RWPE1 (cell line): ENCODE results near the gene MTMR2.

Source experiments
- CTCF ChIA-PET: fragments of 350-600 bp; sonication (Branson Sonifier 250); formaldehyde crosslinking; extraction: SDS; loops from one replicate; lab custom pipeline; 2021; lab: Yijun Ruan, JAX
- POLR2A ChIA-PET: fragments of 400-600 bp; formaldehyde crosslinking; extraction: SDS; loops from one replicate; lab custom pipeline; 2020; ENCODE audit warnings: antibody characterized with exemption; ENCODE audit not compliant: low non-redundant PET; lab: Yijun Ruan, JAX
- DNase-seq: peaks from one replicate; pipeline ENCODE4 v3.0.0; 2012; ENCODE audit warnings: low spot score
- H3K27ac ChIP-seq: fragments of 450-650 bp; 2 replicates; pipeline ENCODE4 v1.5.1; 2017
- TF ChIP-seq, protein P1 (sequence below): fragments of 450-650 bp; conservative IDR thresholded peaks from 2 replicates; pipeline ENCODE4 v1.5.1; 2017; ENCODE audit warnings: low read depth, mild to moderate bottlenecking

The MTMR2 gene

DNA sequence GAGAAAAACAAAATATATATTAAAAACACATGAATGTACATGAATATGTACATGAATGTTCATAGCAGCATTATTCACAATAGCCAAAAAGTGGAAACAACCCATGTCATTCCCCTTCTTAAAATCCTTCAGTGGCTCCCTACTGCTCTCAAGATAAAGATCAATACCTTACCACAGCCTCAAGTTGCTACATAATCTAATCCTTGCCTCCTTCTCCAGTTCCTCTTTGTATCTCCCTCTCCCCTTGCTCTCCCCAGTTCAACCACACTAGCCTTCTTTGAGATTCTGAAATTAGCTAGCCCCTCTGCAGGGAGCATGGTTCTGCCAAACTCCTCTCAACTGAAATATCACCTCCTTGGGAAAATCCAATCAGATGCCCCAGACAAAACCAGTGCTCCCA, 28.1 kb downstream of the MTMR2 start:
- TF ChIP-seq, protein P1, sequence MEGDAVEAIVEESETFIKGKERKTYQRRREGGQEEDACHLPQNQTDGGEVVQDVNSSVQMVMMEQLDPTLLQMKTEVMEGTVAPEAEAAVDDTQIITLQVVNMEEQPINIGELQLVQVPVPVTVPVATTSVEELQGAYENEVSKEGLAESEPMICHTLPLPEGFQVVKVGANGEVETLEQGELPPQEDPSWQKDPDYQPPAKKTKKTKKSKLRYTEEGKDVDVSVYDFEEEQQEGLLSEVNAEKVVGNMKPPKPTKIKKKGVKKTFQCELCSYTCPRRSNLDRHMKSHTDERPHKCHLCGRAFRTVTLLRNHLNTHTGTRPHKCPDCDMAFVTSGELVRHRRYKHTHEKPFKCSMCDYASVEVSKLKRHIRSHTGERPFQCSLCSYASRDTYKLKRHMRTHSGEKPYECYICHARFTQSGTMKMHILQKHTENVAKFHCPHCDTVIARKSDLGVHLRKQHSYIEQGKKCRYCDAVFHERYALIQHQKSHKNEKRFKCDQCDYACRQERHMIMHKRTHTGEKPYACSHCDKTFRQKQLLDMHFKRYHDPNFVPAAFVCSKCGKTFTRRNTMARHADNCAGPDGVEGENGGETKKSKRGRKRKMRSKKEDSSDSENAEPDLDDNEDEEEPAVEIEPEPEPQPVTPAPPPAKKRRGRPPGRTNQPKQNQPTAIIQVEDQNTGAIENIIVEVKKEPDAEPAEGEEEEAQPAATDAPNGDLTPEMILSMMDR: no peak
- H3K27ac ChIP-seq: no peak overlapping the region
- ChIA-PET CTCF (interaction anchor here (0.6 kb wide), 1 partner anchor 83 kb away, joined by 3 read pairs; no protein-coding TSS in a partner anchor), POLR2A (no interaction called here)
- no peak for DNase-seq

DNA sequence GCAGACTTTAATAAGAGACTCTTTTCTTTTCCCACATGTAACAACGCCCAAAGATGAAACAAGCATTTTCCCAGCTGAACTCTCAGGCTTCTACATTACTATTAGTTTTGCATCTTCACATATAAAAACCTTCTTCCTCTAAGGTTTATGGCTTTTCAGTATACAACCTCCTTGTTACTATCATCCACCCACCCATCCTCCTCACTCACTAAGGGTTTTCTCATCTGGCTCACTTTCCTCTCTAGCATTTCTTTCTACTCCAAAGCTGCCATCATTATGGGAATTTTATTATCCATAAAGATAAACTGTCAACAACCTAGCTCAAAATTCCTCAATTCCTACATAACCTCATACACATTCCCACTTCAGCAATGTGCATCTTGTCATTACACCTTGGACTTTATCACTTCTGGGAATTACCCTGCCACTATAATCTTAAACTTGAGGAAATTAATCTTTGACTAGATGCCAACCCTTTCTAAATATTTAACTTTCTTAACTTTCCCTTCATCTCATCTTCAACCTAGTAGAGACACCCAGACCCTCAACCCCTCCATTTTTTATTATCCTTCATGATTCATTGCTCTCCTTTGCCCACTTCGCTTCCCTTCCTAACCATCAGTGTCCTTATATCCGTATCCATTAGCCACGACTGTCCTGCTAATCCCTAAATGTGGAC, 30.9 kb downstream of the MTMR2 start:
- DNase-seq: no peak
- ChIA-PET POLR2A (no interaction called here), CTCF (no interaction called here)
- TF ChIP-seq, protein P1: no peak
- no peak overlapping the region for H3K27ac ChIP-seq

DNA sequence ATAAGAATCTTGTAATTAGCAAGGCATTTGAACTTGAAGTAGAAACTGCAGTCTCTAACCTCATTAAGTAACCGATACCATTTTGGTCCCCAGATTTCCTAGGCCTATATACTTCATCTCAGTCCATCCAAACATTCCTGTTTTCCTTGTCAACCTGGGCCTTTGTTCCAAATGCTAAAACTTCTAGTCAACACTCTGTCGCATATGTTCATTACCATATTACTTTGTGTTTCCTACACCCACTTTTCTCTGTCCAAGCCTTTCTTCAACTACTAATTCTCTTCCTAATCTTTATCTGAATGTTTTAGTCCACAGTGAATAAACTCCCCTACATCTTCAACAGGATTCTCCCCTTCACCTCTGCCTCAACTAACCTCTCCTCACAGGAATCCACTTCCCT, 31.4 kb downstream of the MTMR2 start:
- no peak for DNase-seq
- no peak overlapping the region for H3K27ac ChIP-seq
- CTCF ChIA-PET: no interaction called here
- POLR2A ChIA-PET: no interaction called here
- TF ChIP-seq, protein P1: no peak

DNA sequence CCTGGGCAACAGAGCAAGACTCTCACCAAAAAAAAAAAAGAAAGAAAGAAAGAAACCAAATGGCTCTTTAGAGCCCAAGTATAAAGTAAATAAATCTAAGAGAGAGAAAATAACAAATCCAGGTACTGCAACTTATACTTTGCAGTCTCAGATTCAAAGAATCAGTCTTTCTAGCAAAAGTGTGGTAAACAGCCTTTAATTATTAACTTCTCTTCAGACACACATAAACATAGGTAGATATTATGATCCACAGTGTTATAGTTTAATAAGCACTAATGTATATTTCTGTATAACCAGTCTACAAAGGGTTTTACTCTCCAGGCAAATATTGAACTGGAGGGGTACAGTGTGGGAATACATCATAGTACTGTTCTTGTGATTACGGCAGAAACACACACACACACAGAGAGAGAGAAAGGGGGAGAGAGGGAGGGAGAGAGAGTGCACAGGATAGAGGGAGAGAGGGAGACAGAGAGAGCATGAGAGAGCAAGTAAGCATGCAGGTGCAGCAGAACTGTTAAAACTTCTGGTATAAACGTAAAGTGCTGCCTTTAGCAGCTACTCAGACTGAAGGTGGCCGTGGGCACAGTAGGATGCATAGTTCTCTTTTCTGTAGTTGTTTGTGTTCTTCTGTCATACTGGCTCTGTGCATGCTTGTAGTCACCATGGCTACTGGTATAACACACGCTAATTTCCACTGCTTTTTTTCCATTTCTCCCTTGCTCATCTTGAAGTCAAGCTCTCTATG, 32.3 kb downstream of the MTMR2 start:
- H3K27ac ChIP-seq: no peak overlapping the region
- ChIA-PET CTCF (no interaction called here), POLR2A (no interaction called here)
- TF ChIP-seq, protein P1: no peak
- DNase-seq: no peak

DNA sequence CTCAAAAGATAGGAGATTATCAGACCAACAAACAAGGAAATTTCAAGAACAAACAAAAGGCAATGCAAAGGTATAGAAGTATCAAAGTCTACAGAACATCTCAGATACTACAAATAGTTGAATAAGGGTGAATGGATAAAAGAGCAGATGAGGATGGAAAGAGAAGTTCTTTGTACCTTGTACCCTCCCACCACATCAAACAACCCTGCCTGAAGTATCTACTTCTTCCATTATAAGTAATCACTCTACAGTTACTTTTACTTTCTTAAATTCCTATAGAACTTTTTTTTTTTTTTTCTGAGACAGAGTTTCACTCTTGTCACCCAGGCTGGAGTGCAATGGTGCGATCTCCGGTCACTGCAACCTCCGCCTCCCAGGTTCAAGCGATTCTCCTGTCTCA, 35.1 kb downstream of the MTMR2 start:
- DNase-seq: no peak
- POLR2A ChIA-PET: no interaction called here
- TF ChIP-seq, protein P1: no peak
- CTCF ChIA-PET: no interaction called here
- no peak overlapping the region for H3K27ac ChIP-seq

DNA sequence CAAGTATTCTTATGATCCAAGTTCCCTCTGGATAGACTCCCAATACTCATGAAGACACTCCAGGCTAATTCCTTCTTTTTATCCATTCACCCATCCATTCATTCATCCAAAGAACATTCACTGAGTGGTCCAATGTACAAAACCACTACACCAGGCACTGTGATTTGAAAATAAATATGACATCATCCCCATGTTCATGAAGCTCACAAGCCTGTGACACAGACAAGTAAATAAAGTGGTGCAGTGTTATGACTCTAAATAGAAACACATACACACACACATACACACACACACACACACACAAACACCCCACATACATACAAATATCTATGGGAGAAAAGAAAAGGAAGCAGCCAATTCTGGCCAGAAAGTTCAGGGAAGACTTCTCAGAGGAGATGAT, 35.5 kb downstream of the MTMR2 start:
- no peak for DNase-seq
- TF ChIP-seq, protein P1: no peak
- ChIA-PET CTCF (interaction anchor here (0.6 kb wide), 1 partner anchor 203 kb away, joined by 4 read pairs; no protein-coding TSS in a partner anchor), POLR2A (no interaction called here)
- no peak overlapping the region for H3K27ac ChIP-seq
